Fibroblast of skin of right biceps (primary cell): ENCODE results near the gene NKAIN4.
"Not testable (repeated sequence)": the region's sequence is repeated elsewhere in the genome, so short reads cannot be mapped to it uniquely, and the experiment has no call there.

Experiments used
- DNase-seq: peaks from one replicate; pipeline ENCODE4 v3.0.0-alpha.2; 2013

Gene NKAIN4

GRCh38 chr20:63235399-63235983 is 18.8 kb downstream of the NKAIN4 start, which contains the start of gene BIRC7:
BIRC7 (plus strand) TSS chr20:63235905; CDS start chr20:63236097, 192 bp downstream.
- DNase-seq = no peak

DNA sequence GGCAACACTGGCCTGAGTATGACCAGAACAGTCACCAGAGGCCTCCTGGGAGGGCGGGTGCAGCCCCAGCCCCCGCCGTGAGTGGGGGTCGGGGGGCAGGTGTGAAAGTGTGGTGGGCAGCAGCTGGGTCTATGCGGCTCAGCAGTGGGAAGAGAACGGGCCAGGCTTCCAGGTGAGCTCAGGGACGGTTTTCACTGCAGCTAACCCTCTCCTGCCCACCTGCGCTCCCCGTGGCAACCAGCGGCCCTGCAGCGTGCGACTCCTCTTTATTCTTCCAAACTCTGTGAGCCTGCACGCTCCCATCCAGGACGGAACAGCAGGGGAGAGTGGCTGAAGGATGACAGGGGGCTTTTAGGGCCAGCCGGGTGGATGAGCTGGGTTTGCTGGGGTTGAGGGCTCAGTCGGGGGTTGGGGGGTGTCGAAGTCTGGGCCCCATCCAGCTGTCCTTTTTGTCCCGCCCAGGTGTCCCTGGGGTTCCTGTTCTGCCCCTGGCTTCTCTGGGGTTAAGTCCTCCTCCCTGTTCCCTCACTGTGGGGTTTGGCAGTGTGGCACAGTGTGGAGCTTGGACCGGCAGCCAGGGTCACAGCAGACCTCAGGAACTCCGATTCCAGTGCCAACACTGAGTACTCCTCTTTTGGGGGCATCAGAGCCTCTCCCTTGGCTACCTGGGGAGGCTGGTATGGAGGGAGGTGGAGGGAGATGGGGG is 19.4 kb downstream of the NKAIN4 start:
- DNase-seq = peak; percentile 23

DNA sequence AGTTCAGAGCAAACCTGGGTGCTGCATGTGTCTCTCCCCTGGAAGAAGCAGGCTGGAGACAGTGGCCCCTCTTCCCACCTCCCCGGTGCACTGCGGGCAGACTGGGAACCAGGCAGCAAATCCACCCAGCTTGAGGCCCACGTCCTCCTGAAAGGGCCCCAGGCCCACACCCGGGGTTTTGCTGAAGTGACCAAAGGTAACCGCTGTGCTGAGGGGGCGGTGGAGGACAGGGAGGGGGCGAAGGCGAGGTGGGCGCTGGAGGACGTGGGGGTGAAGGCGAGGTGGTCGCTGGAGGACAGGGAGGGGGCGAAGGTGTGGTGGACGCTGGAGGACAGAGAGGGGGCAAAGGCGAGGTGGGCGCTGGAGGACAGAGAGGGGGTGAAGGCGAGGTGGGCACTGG is 20.3 kb downstream of the NKAIN4 start:
- no peak for DNase-seq

DNA sequence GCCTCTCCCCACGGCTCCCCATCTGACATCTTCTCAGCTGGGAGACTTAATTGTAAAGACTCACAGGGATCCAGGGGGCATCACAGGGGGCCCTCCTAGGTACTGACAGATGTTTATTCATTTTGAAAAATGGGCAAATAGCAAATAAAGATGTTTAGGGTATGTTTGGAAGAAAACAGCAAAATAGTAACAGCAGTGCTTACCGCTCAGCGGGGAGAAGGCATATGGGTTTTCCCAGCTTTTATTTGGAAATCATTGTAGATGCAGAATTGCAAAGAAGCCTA is 21.3 kb downstream of the NKAIN4 start:
- no peak for DNase-seq

DNA sequence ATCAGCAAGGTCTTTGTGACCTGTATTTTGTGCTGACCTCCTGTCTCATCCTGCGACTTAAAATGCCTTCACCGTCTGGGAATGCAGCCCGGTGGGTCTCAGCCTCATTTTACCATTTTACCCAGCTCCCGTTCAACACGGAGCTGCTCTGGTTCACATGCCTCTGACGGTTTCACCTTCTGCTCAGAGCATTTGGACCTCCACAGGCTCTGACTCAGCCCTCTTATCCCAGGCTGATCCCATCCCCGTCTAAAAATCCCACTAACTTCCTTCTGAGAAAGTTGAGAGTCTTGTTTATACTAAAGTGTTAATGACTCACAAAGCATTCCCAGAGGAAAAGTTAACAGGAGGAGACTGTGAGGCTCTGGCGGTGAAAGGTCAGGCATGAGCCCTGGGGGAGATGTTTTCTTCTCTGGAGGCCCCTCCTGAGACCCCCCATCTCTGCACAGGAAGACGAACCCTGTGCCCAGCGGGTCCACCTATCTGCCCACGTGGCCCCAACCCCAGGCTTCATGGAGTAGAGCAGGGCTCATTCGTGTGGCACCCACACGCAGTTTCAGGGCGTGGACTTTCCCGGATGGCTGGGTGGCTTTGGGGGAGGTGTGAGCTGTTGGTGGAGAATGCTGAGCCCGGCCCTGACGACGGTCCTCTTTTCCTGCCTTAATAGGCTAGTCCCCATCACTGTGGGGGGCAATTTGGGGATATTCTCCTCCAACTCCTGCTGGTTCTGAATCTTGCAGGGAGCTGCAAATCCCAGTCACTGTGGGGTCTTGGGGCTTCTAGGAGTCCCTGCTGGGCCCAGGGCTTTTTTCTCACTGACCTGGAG is 21.8 kb downstream of the NKAIN4 start:
- DNase-seq = peak; percentile 95

DNA sequence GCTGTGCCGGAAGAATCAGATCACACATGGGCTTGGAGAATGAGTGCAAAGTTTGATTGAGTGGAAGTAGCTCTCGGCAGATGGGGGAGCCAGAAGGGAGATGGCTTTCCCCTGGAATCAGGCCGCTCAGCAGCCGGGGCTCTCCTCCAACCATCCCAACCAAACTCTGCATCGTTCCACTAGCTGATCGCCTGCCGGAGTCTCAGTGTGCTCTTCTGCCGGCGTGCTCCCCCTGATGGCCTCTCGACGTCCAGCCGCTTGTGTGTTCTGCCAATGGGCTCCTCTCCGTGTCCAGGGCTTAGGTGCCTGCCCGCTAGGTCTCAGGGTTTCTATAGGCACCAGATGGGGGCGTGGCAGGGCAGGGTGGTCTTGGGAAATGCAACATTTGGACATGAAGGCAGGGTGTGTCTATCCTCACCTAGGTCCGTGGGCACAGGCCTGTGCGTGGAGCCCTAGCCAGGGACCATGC is 23.4 kb downstream of the NKAIN4 start:
- peak; percentile 69 for DNase-seq

- peak; percentile 9 for DNase-seq
Observed at GRCh38 chr20:63228806-63229205, 25.5 kb downstream of the NKAIN4 start.

GRCh38 chr20:63227260-63227659 is 27.0 kb downstream of the NKAIN4 start:
- no peak for DNase-seq

- no peak for DNase-seq
Observed at GRCh38 chr20:63226042-63226943, 28.0 kb downstream of the NKAIN4 start.

GRCh38 chr20:63225082-63225454 is 29.2 kb downstream of the NKAIN4 start:
- no peak for DNase-seq

GRCh38 chr20:63224412-63225081 is 29.7 kb downstream of the NKAIN4 start:
- peak; percentile 47 for DNase-seq

- no peak for DNase-seq
Observed at GRCh38 chr20:63223826-63224207, 30.4 kb downstream of the NKAIN4 start.

DNA sequence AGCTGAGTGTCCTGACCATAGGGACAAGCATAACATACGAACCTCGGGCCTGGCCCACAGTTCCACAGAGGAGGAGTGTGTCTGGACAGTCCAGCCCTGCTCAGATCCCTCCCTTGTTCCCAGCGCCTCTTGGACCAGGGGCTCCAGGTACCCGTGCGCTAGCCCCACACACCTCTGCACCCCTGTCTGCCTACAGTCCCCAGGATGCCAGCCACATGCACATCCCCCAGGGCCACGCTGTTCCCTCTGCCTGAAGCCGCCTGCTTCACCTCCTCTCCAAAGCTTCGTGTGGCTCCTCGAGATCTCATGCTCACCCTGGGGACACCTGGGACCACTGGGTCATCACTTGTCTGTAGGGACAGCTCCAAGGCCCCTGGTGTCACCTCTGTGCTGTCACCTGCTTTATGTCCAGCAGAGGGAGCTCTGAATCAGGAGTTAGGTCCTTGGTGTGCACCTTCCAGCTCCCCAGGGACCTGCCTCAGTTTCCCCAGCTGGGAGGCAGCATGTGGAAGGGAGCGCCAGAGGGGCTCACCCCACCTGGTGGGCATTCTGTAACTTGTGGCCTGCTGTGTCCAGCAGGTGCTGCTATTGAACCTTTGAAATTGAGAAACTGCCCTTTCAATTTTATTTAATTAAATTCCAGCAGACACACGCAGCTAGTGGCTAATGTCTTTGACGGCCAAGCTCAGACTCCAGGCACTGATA is 31.0 kb downstream of the NKAIN4 start:
- peak; percentile 35 for DNase-seq

DNA sequence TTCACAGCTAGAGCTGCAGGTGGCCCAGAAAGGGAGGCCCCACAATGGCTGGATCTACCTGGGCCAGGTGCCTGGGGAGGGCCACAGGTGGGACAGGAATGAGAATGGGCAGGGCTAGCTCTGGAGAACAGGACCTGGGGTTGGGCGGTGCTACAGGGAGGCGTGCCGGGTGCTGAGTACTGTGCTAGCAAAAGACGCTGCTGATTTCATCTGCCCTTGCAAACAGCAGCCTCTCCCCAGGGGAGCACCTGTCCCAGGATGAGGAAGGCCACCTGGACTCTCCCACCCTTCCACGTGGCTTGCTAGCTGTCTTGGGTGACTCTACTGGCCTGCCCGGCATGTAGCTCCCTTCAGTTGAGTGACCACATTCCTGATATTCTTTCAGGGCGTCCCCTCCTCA is 31.7 kb downstream of the NKAIN4 start:
- no peak for DNase-seq

- DNase-seq = not testable (repeated sequence)
Observed at GRCh38 chr20:63221400-63222053, 32.7 kb downstream of the NKAIN4 start.

GRCh38 chr20:63220696-63221399 is 33.4 kb downstream of the NKAIN4 start:
- DNase-seq = no peak

DNA sequence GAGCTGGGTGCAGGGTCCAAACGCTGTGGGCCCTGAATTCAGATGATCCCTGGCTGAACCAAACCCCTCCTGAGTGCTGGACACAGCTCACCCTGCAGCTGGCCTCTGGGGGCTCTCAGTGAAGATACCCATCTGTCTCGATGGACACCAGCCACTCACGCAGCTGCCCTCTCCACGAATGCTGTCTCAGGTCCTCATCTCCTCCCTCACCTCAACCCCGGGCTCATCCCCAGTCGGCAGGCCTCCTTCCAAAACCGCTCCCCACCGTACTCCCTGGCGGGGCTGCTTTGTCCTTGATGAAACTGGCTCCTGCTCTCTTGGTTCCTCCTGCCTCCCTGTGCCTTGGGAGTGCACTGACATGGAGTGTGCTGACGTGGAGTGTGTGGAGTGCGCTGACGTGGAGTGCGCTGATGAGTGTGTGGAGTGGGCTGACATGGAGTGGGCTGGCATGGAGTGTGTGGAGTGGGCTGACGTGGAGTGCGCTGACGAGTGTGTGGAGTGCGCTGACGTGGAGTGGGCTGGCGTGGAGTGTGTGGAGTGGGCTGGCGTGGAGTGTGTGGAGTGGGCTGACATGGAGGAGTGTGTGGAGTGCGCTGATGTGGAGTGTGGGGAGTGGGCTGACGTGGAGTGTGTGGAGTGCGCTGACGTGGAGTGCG is 34.3 kb downstream of the NKAIN4 start:
- no peak for DNase-seq

- no peak for DNase-seq
Observed at GRCh38 chr20:63219447-63219821, 34.8 kb downstream of the NKAIN4 start.

DNA sequence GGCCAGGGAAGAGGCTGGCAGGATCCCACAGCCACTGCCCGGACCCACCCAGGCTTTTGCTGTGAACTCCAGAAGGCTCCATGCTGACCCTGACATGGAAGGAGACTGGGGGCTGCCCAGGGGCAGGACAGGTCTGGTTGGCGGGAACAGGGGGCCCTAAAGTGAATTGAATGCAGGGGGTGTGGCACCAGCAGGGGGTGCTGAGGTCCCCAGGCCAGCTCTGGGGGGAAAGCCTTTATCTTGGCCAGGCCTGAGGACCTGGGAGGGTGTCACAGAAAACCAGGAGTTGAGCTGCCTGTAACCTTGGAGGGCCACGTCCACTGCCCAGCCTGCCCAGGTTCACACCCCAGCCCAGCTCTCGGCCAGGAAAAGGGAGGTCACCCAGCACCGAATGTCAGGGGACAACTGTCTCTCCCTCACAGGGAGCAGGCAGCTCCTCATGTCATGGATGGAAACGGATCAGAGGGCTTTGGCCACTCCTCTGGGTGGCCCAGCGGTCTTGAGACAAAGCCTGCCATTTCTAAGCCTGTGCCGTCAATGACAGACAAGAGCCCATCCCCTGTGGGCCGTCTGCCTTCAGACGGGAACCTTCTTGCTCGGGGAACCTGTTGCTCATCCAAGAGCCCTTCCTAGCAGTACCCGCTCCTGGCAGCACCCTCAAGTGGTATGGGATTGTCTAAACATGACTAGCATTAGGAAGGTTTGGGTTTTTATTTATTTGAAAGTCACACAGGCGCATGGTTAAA is 35.4 kb downstream of the NKAIN4 start:
- DNase-seq = no peak
